ENCODE measurements around the gene CEACAM7.
"Not testable (repeated sequence)": the region's sequence is repeated elsewhere in the genome, so short reads cannot be mapped to it uniquely, and the experiment has no call there.

Gene CEACAM7

DNA sequence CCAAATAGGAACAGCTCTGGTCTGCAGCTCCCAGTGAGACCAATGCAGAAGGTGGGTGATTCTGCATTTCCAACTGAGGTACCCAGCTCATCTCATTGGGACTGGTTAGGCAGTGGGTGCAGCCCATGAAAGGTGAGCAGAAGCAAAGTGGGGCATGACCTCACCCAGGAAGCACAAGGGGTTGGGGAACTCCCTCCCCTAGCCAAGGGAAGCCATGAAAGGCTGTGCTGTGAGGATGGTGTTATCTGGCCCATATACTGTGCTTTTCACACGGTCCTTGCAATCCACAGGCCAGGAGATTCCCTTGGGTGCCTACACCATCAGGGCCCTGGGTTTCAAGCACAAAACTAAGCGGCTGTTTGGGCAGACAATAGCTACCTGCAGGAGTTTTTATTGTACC, 31.3 kb downstream of the CEACAM7 start:
- not testable (repeated sequence) for DNase-seq (ENCODE audit: low read depth in 3 of 3)

DNA sequence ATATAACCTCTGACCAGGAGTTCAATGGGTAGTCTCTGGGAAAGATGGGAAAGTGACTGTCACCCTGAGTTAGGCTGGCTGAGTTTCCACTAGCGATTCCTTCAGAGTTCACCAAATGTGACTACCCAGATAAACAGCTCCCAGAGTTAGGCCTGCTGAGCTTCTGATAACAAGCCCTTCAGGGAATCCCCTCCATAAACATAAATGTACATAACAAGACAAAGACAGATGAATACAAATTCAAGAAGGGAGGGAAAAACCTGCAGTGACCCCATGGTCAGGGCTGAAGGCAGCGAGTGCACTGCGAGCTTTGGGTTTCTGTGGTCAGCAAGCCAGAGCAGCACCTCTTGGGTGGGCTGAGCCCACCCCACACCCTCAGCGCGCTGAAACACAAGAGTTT, 35.8 kb downstream of the CEACAM7 start:
- DNase-seq (ENCODE audit: low read depth in 3 of 3): no peak

DNA sequence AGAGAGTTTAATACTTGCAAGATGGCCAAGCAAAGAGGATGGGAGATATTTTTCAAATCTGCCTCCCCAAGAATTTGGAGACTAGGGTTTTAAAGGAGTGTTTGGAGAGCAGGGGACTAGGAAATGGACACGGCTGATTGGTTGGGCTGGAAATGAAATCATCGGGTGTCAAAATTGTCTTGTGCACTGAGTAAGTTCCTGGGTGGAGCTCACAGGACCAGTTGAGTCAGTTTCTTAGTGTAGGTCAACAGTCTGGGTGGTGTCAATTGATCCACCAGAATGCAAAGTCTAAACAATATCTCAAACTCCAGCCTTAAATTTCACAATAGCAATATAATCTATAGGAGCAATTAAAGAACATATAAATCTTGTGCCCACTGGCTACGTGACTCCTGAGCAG, 38.2 kb downstream of the CEACAM7 start:
- DNase-seq (ENCODE audit: low read depth in 3 of 3): no peak

DNA sequence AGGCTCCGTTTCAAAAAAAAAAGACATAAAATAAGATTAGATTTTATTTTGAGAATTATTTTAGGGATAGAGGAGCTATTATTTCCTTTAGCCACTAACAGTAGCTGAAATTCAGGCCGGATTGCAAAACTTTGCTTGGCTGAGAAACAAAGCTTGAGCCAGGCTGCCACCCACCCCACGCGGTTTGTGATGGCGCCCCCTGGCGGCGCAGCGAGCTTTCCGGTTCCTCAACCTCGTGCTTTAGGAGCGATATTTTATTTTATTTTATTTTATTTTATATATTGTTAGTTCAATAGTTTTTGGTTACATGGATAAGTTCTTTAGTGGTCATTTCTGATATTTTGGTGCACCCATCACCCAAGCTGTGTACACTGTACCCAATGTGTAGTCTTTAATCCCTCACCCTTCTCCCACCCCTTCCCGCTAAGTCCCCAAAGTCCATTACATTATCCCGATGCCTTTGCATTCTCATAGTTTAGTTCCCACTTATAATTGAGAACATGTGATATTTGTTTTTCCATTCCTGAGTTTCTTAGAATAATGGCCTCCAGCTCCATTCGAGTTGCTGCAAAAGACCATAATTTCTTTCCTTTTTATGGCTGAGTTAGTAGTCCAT, 41.4 kb downstream of the CEACAM7 start:
- peak in 1 of 3 experiments; percentile 32 for DNase-seq (ENCODE audit: low read depth in 3 of 3)

DNA sequence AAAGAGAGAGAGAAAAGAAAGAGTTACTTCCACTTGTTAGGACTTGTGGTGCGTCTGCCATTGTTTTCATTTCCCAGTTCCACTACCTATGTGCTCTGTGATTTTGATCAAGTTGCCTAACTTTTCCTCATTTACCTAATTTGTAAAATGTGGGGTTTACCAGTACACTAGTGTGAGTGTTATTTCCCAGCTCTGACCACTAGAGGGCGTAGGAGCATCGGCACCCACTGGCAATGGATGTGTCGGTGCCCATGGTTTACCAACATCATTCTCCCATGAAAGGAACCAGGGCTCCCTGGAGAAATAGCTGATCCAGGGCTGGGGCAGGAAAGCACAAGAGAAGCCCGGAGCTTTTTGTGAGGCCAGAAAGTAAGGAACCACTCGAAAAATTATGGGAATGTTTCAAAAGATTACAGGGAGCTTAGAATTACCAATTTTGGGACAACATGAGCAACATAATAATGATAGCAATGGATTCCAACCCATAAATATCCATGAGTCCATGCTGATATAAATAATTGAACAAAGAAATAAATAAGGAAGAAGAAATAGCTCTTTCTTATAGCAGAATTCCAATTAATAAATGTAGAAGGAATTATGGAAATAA, 46.1 kb downstream of the CEACAM7 start:
- DNase-seq (ENCODE audit: low read depth in 3 of 3): peak; percentile 23 to 58 (median 43)

DNA sequence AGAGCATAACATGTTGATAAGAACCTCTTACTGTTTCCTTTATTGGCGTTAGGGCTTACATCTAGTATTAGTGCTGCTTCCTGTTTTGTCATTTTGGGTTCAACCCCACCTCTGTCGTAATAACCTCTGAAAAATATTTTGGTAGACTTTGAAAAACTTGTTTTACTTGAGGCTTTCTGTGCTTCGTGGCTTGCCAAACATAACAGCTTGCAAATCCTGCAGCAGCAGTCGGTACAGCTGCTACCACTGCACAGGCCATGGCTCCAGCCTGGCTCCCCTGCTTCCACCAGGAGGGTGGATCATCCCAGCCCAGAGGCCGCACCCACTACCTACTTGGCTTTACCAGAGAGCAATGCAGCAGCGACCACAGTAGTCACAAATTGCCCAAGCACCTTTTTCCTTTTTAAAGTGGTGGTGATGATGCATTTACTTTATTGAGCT, 49.4 kb downstream of the CEACAM7 start:
- no peak for DNase-seq (ENCODE audit: low read depth in 3 of 3)

DNA sequence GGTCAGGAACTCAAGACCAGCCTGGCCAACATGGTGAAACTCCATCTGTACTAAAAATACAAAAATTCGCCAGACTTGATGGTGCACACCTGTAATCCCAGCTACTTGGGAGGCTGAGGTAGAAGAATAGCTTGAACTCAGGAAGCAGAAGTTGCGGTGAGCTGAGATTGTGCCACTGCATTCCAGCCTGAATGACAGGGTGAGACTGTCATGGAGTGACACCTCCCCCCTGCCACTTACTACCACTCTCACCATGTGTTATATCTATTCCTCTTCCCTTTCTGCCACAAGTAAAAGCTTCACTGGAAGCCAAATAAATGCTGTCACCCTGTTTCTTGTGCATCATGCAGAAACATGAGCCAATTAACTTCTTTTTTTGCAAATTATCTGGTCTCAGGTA, 50.6 kb downstream of the CEACAM7 start:
- DNase-seq (ENCODE audit: low read depth in 3 of 3): no peak

DNA sequence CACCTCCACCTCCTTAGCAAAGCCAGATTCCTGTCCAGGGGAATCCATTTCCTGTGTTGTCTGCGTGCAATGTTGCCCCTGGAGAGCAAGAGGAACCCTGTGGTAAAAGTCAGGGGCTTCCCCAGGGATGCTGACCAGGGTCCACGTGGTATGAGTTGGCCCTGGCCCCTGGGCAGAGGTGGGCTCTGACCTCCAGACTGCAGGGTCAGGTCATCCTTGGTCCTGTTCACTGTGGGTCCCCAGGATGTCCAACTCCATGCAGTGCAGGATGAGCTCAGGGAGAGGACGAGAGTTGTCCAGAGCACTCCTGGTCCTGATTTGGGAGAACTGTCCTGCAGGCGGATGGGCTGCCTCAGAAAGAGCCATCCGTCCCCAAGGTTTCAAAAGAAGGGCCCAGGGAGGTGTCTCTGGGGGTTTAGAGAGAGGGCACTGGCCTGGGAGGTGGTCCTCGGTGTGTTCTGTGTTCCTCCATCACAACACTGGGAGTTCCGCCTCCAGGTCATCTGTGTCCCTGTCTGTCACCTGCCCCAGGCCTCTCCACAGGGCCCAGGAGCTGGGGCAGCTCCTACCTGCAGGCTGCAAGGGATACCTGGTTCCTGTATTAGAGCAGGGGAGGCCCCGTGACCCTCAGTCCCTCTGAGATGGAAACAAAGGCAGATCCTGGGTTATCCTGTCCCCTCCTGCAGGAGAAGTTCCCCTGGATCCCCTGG, 59.9 kb downstream of the CEACAM7 start:
- DNase-seq (ENCODE audit: low read depth in 3 of 3): no peak

DNA sequence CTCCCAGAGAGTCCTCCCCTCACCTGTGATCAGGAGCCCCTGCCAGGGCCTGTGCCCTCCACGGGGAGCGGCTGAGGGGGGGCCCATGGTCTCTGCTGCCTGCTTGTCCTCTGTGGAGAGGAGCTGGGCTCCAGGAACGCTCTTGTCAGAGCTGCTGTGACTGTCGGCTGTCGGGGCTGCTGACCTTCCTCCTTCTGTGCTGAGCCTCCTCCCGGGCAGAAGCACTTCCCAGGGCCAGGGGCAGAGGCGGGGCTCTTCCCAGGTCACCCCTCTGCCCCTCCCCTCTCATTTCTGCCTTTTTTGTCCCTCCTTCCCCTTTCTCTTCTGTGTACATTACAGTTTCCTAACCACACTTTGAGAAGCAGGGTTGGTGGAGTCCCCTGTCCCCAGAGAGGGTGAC, 61.2 kb downstream of the CEACAM7 start, which contains the start of gene CEACAM4:
TSS of gene CEACAM4 (minus strand) at position 198 of the 400 bp plus-strand sequence. CDS start at position 87, 111 bp downstream.
- DNase-seq (ENCODE audit: low read depth in 3 of 3): no peak

DNA sequence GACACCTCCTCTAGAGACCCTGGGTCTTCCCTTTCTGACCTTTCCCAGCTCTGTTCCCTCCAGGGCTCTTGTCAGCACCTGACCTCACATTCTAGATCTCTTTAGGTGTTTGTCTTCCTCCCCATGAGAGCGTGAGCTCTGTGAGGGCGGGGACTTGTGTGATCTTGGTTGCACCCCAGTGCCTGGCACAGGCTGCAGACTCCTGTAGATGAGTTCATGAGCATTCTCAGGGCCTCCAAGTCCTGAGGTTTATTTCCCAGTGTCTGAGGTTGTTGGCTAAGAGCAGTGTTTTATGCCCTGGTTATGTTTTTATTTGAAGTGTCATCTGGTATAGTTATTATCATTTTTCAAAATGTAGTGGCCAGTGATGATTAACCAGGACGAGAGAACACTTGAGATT, 61.8 kb downstream of the CEACAM7 start:
- no peak for DNase-seq (ENCODE audit: low read depth in 3 of 3)

DNA sequence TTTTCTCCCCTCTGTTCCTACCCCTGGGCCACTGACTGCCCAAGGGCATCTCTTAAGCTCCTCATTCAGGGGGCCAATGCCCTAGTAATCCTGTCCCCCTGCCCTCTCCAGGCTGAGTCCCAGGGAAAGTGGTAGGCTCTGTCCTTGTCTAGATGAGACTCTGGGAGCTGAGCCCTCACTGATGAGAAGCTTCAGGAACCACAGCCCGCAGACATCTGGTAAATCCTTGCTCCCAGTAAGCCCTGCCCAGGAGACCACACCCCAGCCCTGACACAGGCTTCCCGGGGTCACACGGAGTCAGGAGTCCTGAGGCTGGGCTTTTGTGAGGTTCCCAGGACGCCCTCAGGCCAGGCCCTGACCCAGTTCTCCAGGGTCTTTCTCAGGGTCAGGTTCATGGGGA, 63.1 kb downstream of the CEACAM7 start:
- no peak for DNase-seq (ENCODE audit: low read depth in 3 of 3)

DNA sequence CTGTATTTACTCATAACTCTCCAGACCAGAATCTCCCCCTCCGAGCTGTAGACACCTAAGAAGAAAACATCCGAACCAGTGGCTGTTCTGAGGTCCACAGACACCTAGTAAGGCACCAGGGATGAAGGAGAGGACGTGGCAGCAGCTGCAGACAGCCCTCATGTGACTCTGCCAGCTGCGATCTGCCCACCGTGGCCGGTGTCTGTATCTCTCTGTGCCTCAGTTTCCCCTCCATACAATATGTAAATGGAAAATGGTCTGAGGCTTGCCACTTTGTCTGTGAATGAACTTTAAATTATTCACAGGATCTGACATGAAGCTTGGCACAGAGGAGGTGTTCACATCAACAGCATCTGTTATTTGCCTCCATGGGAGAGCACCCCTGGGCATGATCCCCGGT, 63.6 kb downstream of the CEACAM7 start:
- no peak for DNase-seq (ENCODE audit: low read depth in 3 of 3)

DNA sequence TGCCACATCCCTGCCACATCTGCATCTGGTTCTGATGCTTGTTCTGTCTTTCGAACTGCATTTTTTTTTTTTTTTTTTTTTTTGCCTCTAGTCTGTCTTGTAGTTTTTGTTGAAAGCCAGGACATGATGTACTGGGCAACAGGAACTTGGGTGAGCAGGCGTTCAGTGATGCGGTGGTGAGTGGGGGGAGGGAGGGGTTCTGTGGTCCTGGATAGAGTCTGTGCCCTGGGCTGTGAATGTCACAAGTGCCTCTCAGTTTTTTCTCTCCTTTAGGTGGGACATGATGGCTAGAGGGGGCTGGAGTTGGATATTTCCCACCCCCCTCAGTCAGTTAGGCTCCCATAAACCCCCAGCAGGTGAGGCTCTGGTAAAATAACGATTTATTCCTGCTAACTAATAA, 64.7 kb downstream of the CEACAM7 start:
- DNase-seq (ENCODE audit: low read depth in 3 of 3): no peak
